Stimulated activated CD4-positive, alpha-beta T cell treated with anti-CD3 and anti-CD28 coated beads, Interleukin-12 subunit alpha, Interleukin-12 subunit beta, amount 100 ng/mL, for 4 hours (primary cell): ENCODE results near the gene RXRA.

Source experiments
- DNase-seq: peaks from one replicate; pipeline ENCODE4 v3.0.0-alpha.2; 2020

RXRA gene

GRCh38 chr9:134436911-134437310 is 110.7 kb downstream of the RXRA start:
- no peak for DNase-seq

- DNase-seq: no peak
These were observed 111.3 kb downstream of the RXRA start for GRCh38 chr9:134437403-134438194.

- DNase-seq: no peak
These were observed 112.0 kb downstream of the RXRA start for GRCh38 chr9:134438195-134438788.

- DNase-seq: no peak
These were observed 113.1 kb downstream of the RXRA start for GRCh38 chr9:134439368-134439784.

- DNase-seq: no peak
These were observed 114.5 kb downstream of the RXRA start for GRCh38 chr9:134440636-134441226.

- no peak for DNase-seq
These were observed 115.2 kb downstream of the RXRA start for GRCh38 chr9:134441227-134442084.

- DNase-seq: no peak
These were observed 115.8 kb downstream of the RXRA start for GRCh38 chr9:134442085-134442474.

- no peak for DNase-seq
These were observed 116.4 kb downstream of the RXRA start for GRCh38 chr9:134442486-134443173.

- peak; percentile 81 for DNase-seq
These were observed 117.2 kb downstream of the RXRA start for GRCh38 chr9:134443174-134444037.

GRCh38 chr9:134444038-134444315 is 117.7 kb downstream of the RXRA start:
- no peak for DNase-seq

GRCh38 chr9:134445000-134445399 is 118.7 kb downstream of the RXRA start:
- DNase-seq: no peak

- DNase-seq: peak; percentile 75
These were observed 123.1 kb downstream of the RXRA start for GRCh38 chr9:134449180-134449916.

- no peak for DNase-seq
These were observed 125.6 kb downstream of the RXRA start for GRCh38 chr9:134451700-134452458.

- no peak for DNase-seq
These were observed 126.5 kb downstream of the RXRA start for GRCh38 chr9:134452728-134453127.

GRCh38 chr9:134453776-134454475 is 127.7 kb downstream of the RXRA start:
- DNase-seq: no peak

GRCh38 chr9:134454476-134454857 is 128.2 kb downstream of the RXRA start:
- DNase-seq: no peak

- DNase-seq: no peak
These were observed 128.8 kb downstream of the RXRA start for GRCh38 chr9:134455021-134455471.

- DNase-seq: no peak
These were observed 129.3 kb downstream of the RXRA start for GRCh38 chr9:134455537-134455933.

- peak; percentile 67 for DNase-seq
These were observed 129.9 kb downstream of the RXRA start for GRCh38 chr9:134455934-134456755.
